ENCODE measurements around the gene FABP6.

Gene FABP6

DNA sequence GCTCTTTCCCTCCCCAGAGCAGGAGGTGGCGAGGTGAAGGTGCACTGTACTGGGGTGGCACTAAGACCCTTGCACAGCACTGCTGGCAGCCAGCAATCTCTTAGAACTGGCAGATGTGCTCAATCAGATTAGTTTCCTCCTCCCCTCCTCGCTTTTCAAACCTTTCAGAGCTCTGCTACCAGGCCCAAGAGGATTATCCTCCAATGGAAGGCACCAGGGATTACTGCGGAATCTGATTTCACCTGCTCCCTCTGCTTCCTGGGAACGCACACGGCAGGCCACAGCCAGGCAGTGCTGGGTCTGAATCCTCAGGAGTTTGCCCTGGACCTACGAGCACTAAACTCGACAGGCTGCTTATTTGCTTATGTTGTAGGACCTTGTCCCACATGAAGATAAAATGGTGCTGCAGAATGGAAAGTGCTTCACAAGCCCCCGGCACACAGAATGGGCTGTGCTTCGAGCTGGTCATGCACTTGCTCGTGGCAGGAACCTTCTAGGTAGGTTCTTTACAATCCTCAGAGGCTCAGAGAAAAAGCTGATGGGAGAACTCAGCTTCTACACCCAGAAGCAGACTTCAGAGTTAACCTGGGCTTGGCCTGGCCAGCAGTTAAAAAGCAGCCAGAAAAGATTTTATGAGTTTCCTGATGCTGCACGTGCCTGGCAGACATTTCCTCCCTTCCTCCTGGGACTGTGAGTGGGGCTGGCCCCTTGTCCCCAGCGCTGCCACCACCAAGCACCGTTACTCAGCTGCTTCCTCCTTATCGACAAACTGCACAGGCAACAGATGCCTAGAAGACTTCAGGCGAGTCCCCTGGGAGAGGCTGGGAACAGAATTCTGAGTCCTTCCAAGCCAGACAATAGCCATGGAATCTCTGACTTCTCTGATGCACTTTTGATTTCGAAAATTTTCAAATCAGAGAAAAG, 33.1 kb downstream of the FABP6 start:
- no peak for DNase-seq (ENCODE audit: low spot score)

DNA sequence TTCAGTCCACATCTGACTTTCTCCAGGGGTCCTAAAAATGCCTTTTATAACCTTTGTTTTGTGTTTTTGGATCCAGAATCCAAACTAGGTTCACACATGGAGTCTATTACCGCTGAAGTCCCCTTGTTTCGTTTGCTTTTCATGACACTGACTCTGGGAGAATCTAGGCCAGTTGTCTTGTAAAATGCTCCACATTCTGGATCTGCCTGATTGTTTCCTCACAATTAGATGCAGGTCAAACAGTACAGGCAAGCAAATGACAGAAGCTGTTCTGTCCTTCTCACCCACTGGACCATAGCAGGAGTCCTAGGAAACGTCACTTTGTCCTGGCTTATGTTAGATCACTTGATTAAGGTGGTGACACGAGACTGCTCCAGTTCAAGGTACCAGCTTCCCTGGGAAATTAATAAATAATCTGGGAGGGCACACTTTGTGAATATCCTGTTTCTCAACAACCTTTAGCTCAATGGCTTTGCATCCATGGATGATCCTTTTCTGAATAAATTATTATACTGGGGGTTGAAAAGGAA, 34.1 kb downstream of the FABP6 start:
- DNase-seq (ENCODE audit: low spot score) = no peak

- DNase-seq (ENCODE audit: low spot score) = no peak
These were observed 36.7 kb downstream of the FABP6 start for GRCh38 chr5:160266044-160266443.

DNA sequence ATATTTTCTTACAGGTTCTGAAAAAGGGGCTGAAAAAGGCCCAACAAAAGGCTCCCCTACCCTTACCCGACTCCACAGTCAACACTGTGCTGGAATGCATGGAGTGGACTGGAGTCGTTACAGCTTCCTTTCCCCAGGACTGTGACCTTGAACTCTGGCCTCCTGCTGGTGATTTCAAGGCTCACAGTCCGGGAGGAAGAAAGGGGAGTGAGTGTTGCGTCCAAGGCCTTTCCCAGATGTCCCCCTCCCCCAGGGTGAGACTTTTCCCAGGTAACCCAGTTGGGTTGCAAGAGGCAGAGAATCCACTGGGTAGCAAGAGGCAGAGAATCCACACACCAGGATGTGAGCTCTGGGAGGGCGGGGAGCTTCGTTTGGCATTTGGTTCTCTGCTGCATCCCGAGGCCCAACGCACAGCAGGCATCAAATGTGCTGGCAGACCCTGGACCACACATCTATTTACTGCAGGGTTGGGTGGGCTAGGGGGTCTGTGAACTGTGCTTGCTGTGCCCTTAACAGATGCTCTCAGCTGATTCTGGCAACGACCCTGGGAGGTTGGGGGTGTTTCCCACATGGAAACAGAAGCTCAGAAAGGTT, 37.5 kb downstream of the FABP6 start:
- DNase-seq (ENCODE audit: low spot score) = no peak

DNA sequence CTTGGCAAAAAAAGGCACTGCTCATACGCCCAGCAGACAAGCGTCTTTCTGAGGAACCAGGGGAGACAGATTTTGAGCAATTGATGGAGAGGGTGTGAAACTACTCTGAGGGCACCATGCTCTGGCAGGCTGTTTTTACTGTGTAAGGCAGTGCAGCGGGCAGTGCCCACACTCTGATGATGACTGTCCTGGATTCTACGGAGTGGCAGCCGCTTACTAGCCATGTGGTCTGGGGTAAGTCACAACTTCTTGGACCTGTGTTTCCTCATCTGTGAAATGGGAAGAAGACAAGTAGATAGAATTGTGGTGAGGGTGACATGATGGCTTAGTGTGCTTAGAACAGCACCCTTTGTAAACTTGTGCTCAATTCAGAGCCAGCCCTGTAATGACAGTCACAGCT, 38.8 kb downstream of the FABP6 start:
- DNase-seq (ENCODE audit: low spot score) = no peak

- no peak for DNase-seq (ENCODE audit: low spot score)
These were observed 39.7 kb downstream of the FABP6 start for GRCh38 chr5:160269017-160269416.

- no peak for DNase-seq (ENCODE audit: low spot score)
These were observed 41.4 kb downstream of the FABP6 start for GRCh38 chr5:160270704-160271103.

- DNase-seq (ENCODE audit: low spot score) = no peak
These were observed 42.1 kb downstream of the FABP6 start for GRCh38 chr5:160271396-160271795.

DNA sequence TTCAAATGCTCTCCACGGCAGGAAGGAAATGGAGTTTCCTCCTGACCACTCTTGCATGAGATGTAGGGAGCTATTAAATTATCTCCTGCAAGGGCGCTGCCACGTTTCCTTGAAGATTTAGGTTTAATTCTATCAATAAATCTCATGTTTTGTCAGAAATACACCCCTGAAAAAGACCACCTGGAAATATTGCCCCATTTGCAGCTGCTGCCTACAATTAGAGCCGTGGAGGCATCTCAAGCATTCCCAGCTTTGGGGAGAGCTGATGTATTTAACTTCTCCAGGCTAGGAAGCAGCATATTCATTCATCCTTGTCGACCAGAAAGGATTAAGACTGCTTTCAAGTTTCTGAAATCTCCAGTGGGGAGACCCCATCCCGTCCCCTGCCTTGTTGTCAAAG, 42.5 kb downstream of the FABP6 start:
- DNase-seq (ENCODE audit: low spot score) = no peak

DNA sequence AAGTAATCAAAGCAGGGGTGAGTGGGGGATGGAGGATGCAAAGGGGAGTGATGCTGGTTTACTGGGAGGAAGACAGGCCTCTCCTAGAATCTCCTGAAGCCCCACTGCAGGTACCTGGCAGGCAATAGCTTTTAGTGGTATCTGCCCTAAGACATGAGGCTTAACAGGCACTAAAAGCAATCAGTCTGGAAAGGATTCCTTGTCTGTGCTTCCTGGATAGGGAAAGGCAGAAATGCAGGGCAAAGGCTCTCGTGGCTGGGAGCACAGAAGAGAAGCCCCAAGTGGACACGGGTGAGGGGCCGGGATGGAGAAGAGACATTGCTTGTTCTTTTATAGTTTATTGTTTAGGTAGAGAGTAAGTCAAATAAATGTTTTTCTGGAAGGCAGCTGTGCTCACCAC, 43.0 kb downstream of the FABP6 start:
- DNase-seq (ENCODE audit: low spot score) = no peak

- no peak for DNase-seq (ENCODE audit: low spot score)
These were observed 43.6 kb downstream of the FABP6 start for GRCh38 chr5:160272889-160273288.

GRCh38 chr5:160274483-160274931, 45.2 kb downstream of the FABP6 start:
- no peak for DNase-seq (ENCODE audit: low spot score)

- no peak for DNase-seq (ENCODE audit: low spot score)
These were observed 49.0 kb downstream of the FABP6 start for GRCh38 chr5:160278343-160278742.

DNA sequence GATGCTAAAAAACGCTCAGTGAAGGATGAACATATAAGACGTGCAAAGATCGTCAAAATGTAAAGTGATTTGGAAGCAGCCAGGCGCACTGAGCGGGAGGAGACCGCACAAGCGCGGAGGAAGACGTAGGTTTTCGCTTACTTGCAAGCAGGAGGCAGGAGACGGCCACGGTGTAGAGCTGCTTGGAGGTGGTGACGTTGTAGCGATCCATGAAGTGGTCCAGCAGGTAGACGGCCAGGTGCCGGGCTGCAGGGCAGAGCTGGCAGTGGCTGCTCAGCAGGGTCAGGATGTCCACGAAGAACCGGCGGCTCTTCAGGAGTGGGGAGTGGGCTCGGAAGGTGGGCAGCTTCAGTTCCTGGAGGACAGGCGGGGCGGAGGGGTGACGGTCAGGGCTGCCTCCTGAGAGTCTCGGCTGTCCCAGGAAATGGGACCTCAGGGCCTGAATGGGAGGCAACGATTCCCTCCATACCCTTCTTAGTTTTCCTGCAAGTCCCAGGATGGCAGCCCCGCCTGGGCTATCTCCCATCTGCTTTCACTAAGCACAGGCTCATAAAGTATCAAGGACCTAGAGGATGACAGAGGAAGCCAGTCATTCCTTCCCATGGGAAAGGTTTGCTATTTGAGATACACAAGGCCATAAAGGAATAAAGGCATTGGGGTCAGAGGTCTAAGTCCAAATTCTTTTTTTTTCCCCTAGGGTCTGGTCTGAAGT, 51.2 kb downstream of the FABP6 start:
- DNase-seq (ENCODE audit: low spot score) = no peak

- DNase-seq (ENCODE audit: low spot score) = no peak
These were observed 52.0 kb downstream of the FABP6 start for GRCh38 chr5:160281275-160281674.

DNA sequence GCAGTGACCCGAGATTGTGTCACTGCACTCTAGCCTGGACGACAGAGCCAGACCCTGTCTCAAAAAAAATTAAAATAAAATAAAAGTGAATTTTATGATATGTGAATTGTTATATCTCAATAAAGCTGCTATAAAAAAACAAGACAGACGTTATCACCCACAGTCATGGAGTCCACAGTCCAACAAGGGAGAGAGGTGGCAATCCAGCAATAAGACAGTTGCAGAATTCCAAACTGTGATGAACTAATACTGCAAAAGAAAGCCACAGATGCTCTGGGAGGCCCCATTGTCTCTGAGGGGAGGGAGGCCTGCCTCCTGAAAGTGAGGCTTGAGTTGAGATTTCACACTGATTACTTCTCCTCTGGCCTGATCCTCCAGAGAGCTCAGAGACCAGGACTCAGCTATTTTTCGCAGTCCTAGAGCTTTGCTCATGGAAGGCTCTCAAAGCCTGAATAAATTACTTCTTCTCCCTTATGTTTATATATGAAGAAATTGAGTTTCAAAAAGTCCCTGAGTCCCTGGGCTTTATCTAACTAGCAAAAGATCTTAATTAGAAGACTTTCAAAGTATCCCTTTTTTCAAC, 55.1 kb downstream of the FABP6 start:
- DNase-seq (ENCODE audit: low spot score) = no peak

- no peak for DNase-seq (ENCODE audit: low spot score)
These were observed 56.0 kb downstream of the FABP6 start for GRCh38 chr5:160285316-160285715.

- no peak for DNase-seq (ENCODE audit: low spot score)
These were observed 57.6 kb downstream of the FABP6 start for GRCh38 chr5:160286947-160287346.

DNA sequence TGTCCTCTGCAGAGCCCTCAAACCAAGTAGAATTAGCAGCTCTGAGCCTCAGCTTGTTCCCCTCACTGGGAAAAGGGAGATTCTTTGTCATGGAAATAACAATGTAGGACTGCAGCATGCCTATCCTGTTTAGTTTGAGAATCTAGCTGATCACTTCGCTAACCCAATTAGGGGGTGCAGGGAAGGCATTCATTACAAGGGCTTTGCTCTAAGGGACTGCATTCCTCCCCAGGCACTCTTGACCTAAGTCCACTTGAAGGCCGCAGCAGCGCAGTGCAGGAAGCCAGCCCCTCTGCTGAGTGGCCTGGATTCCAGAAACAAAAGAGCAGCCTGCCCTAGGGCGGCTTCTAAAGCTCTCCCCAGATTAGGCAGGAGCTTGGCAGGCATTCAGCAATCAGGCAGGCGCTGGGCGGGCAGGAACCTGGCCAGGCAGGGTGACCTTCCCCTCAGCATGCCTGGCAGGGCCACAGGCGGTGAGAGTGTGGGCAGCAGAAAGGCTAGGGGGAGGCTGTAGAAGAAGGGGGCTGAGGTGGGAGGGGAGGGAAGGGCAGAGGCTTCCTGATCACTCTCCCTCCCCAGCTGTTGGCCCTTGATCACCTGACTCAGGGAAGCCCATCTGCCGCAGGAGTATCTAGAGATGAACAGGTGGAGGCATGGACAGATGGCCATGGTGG, 58.2 kb downstream of the FABP6 start:
- no peak for DNase-seq (ENCODE audit: low spot score)
